Femur (tissue), 1 donor: ENCODE data around the gene CYP24A1.

Experiments used
- DNase-seq: peaks from one replicate; pipeline ENCODE4 v3.0.0-alpha.2; 2017

CYP24A1 gene

DNA sequence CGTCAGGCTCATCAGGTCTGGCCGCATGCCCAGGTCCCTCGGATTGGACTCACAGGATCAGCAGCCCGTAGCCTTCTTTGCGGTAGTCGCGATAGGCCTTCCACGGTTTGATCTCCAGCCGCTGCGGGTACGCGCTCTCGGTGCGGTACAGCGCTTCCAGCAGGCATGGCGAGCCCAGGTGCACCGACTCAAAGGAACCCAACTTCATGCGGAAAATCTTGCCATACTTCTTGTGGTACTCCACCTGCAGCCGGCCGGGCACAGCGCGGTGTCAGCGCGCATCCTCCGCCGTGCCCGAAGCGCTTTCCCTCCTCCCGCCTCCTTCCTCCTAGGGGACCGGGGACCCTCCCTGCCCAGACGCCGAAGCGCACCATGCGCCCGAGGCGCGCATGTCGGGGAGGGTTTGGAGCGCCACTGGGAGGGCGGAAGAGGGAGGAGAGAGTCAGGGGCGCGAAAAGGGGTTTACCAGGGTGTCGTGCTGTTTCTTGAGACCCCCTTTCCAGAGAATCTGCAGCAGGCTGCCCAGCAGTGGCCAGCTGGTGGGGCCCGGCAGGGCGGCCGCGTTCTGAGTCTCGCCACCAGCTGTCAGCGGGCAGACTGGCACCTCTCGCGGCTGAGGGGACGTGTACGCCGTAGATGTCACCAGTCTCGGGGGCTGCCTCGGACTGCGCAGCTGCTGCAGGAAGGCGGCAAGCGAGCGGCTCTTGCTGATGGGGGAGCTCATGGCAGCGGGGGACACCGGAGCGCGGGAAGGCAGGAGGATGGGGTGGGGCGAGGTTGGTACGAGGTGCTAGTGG lies 732 bp downstream of the CYP24A1 start:
- DNase-seq = no peak

GRCh38 chr20:54172532-54172855 lies 1.3 kb downstream of the CYP24A1 start:
- DNase-seq = no peak

GRCh38 chr20:54170963-54171362 lies 2.8 kb downstream of the CYP24A1 start:
- no peak for DNase-seq

GRCh38 chr20:54170026-54170471 lies 3.7 kb downstream of the CYP24A1 start:
- no peak for DNase-seq

- DNase-seq = no peak
These were observed 4.6 kb downstream of the CYP24A1 start for GRCh38 chr20:54168961-54169862.

DNA sequence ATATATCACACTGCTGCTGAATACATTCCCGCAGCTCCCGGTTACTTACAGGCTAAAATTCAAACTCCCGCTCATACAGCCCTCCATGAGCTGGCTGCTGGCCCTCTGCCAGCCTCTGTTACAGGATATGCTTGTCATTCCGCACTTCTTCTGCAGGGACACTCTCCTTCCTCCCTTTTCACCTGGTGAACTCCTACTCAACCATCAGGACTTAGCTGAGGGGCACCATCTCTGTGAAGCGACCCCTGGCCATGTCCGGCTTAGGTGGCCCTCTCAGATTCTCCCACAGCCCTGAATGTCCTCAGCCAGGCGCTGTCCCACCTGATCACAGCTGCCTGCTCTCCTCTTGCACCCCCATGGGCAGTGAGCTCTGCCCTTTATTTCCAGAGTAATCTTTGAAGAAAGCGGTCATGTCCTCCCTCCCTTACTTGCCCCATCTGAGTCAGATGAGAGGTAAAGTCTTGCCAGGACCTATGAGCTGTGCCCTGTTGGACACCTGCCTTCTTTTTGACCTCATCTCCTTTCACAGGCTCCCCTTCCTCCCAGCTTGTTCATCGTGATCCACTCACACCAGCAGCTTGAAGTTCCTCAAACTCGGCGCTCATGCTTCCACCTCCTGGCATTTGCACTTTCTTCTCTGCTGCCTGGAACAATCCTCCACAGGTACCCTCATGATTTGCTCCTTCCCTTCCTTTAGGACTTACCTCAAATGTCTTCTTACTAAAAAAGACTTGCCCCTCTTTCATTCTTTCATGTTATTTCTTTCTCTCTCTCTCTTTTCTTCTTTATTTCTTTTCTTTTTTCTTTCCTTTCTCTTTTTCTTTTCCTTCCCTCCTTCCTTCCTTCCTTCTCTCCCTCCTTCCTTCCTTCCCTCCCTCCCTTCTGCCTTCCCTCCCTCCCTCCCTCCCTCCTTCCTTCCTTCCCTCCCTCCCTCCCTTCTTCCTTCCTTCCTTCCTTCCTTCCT lies 5.6 kb downstream of the CYP24A1 start:
- DNase-seq = no peak

DNA sequence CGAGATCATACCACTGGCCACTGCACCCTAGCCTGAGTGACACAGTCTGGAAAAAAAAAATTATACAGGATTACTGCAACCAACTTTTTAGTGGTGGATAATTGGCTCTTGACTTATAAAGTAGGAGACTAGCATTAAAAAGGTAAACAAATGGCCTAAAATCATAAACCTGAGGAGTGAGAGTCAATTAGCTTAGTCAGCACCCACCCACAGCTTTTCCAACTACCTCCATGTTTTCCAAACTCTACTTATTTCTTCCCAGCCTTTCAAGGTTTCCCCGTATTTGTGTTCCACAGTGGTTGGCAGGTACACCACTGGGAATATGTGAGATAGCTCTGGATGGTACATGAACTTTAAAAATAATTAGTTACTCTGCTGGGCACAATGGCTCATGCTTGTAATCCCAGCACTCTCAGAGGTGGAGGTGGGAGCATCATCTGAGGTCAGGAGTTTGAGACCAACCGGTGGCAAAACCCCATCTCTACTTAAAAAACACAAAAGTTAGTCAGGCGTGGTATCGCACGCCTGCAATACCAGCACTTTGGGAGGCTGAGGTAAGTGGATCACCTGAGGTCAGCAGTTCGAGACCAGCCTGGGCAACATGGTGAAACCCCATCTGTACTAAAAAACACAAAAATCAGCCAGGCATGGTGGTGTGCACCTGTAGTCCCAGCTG lies 6.7 kb downstream of the CYP24A1 start:
- no peak for DNase-seq

- no peak for DNase-seq
These were observed 8.0 kb downstream of the CYP24A1 start for GRCh38 chr20:54165803-54166202.

DNA sequence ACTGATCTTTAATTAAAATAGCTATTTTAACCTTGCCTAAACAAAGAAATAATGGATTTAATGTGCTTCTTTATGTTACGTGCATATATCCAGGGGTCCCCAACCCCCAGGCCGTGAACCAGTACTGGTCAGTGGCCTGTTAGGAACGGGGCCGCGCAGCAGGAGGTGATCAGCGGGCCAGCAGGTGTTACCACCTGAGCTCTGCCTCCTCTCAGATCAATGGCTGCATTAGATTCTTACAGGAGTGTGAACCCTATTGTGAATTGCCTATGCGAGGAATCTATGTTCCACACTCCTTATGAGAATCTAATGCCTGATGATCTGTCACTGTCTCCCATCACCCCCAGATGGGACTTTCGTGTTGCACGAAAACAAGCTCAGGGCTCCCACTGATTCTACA lies 8.8 kb downstream of the CYP24A1 start:
- no peak for DNase-seq

DNA sequence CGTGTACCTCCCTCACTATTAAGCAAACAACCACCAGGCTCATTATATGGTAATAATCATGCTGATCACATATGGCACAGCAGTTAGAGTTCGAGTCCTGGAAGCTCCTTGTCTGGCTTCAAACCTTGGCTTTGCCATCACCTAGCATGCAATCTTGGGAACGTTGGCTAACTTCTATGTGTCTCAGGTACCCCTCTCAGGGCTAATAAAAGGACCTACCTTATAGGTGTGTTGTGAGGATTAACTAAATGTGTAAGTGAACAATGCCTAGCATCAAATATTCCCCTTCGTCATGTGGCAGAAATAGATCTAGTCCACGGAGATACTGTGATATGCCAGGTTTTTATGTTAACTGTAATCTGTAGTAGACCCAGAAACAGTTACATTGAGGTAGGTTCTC lies 10.4 kb downstream of the CYP24A1 start:
- no peak for DNase-seq

DNA sequence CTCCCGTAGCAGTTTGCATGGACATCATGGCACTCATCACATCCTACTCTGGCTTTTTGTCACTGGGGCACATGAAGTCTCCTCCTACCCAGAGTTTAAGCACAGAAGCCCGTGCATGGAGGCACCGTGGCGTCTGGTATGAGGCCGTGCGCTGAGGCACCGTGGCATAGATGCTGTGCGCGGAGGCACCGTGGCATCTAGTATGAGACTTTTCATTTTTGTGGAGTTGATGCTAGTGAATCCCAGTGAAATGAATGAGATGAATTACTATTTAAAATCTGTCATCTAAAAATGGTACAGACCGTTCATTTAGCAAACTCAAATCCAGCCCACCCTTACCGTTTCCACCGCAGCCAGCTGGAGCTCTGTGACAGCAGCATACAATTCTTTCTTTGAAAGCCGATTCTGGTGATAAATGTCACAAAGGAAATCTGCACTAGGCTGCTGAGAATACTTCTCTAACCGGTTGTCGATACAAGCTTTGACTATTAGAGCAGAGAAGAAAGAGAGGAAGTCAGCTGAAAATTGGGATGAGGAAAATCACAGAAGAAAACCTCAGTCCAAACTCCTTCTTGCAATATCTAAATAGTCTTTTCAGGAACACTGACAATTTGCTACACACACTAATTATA lies 11.3 kb downstream of the CYP24A1 start:
- no peak for DNase-seq

- no peak for DNase-seq
These were observed 12.0 kb downstream of the CYP24A1 start for GRCh38 chr20:54161821-54162149.

- DNase-seq = no peak
These were observed 12.6 kb downstream of the CYP24A1 start for GRCh38 chr20:54161008-54161820.

DNA sequence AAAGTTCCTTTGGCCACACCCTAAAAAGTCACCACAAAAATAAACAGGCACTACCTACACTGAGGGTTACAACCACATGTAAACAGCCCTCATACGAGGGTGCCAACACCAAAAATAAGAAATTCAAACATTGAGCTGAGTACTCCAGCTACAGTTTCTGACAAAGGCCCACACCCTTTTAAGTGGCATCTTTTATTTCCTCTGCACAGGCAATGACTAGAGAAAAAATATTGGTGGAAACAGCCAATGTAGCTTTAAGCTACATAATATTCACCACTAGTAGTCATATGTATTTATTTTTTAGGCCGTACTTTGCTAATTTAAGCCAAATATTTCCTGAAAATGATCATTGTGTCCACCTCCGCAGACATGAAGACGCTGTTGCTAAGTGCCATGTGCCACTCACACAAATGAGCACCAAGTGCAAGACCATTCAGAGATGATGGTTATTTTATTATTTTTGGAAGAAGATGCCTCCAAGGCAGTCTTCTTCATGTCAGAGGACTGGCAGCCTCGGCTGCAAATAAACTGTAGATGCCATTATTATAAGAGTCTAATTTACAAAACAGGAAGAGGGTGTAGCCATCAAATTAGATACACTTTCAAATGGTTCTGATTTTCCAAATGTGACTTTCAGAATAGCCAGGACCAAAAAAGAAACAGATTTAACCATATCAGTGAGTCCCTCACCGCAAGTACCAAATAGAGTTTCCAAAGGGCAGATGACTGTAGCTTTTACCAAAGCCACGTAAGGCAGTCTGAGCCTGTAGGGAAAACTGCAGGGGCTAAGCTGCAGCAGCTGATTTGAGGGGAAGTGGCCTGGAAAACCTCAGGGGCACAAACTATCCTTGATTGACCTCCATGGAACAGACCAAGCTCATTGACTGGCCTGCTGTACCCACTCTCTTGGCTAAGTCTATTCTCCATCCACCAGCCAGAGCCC lies 13.4 kb downstream of the CYP24A1 start:
- DNase-seq = no peak

DNA sequence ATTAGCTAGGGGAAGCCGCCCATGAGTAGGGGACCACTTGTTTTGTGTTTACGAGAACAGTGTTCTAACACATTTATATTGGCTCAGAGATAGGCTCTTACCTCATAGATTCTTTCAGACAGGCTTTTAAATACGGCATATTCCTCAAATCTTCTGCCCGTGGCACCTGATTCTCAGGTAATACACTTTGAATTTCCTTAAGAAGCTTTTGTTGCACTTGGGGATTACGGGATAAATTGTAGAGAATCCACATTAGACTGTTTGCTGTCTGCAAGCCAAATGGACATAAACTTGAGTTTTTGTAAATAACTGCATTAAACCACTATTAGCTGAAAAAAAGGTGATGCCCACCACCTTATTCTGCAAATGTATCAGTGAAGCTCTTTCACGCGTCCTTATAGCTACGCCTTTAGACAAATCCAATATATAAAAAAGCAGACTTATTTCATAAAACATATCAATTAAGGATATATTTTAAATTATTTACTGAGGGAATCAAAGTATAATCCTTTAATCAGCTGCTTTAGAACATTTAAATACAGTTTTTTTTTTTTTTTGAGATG lies 14.8 kb downstream of the CYP24A1 start:
- no peak for DNase-seq

- DNase-seq = no peak
These were observed 15.6 kb downstream of the CYP24A1 start for GRCh38 chr20:54158226-54158625.

DNA sequence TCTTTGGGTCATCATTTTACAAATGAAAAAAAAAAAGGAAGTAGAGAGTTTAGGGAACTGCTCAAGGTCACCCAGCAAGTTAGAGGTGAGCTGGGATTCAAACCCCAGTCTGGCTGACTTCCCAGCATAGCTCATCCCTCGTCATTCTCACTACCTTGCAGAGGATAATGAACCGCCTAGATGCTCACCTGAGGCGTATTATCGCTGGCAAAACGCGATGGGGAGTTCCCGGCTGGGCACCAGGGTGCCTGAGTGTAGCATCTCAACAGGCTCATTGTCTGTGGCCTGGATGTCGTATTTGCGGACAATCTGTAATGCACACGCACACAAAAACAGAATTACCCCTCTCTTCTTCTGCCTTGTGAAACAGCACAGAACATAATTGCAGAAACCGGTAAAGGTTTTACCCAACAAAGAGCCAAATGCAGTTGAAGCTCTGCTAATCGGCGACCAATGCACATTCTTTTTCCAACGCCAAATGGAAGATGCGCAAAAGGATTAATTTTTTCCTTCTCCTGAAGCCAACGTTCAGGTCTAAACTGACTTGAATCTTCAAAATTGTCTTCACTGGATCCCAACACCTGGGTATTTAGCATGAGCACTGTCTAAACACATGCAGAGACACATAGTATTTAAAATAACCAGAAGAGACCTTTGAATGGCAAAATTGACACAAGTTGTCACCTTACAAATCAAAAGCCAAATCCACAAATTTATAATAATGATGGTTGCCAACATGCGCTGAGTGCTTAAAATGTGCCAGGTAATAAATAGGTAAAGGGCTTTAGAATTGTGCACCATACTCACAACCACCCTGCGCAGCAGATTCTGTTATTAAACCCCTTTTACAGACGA lies 16.6 kb downstream of the CYP24A1 start:
- DNase-seq = no peak

DNA sequence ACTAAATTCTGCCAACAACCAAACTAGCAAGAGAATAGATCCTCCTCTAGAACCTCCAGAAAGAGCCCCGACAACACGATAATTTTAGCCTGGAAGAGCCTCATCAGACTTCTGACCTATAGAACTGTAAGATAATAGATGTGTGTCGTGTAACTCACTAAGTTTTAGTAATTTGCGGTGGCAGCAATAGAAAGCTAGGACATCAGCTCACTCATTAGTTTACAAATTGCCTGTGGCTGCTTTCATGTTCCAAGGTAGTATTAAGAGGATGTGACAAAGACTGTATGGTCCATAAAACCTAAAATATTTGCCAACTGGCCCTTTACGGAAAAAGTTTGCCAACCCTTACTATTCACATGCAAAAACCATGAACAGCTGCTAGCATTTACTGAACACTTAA lies 17.3 kb downstream of the CYP24A1 start:
- DNase-seq = no peak
